HepG2 (cell line): ENCODE results near the gene POU5F1. TPM values are rescaled to one million over a fixed set of nuclear protein-coding genes. Genes with fewer than 3 reads are reported as not detected.

Source experiments
- AHR ChIP-seq: IDR thresholded peaks from 2 replicates; pipeline ENCODE4 v1.6.1; 2018; ENCODE audit warnings: missing genetic modification reagents, missing compliant biosample characterization
- ATF2 ChIP-seq: sonication (generic); formaldehyde crosslinking; IDR thresholded peaks from 2 replicates; pipeline ENCODE4 v1.4.0; 2020; ENCODE audit warnings: missing genetic modification reagents
- CBX2 ChIP-seq, 2 experiments: fragments of 200-600 bp in 1 of 2; sonication (generic); formaldehyde crosslinking in 1 of 2; IDR thresholded peaks; 2 replicates each; pipeline versions ENCODE4 v1.7.0 to v1.8.1; 2018 to 2022; ENCODE audit warnings: low read depth in 2 of 2, low read length in 1 of 2, mild to moderate bottlenecking in 1 of 2, missing genetic modification reagents in 1 of 2
- ELF1 ChIP-seq: sonication (generic); formaldehyde crosslinking; IDR thresholded peaks from 2 replicates; pipeline ENCODE4 v1.4.0; 2020; ENCODE audit warnings: missing genetic modification reagents
- FOXO4 ChIP-seq: sonication (generic); formaldehyde crosslinking; conservative IDR thresholded peaks from 2 replicates; pipeline ENCODE4 v1.8.1; 2023; ENCODE audit warnings: missing genetic modification reagents
- HDAC6 ChIP-seq: fragments of 200-600 bp; sonication (generic); IDR thresholded peaks from 2 replicates; pipeline ENCODE4 v1.7.0; 2017; ENCODE audit warnings: mild to moderate bottlenecking, antibody characterized with exemption, low read length, low read depth
- NKX3-1 ChIP-seq: sonication (generic); formaldehyde crosslinking; IDR thresholded peaks from 2 replicates; pipeline ENCODE4 v1.5.0; 2020; ENCODE audit warnings: missing genetic modification reagents
- PHB2 ChIP-seq: fragments of 450-650 bp; IDR thresholded peaks from 2 replicates; pipeline ENCODE4 v1.6.1; 2018; ENCODE audit not compliant: partially characterized antibody
- PLRG1 ChIP-seq: fragments of 450-650 bp; conservative IDR thresholded peaks from 2 replicates; pipeline ENCODE4 v1.6.1; 2016
- SRY ChIP-seq: sonication (generic); formaldehyde crosslinking; IDR thresholded peaks from 2 replicates; pipeline ENCODE4 v1.8.0; 2022; ENCODE audit warnings: mild to moderate bottlenecking, missing genetic modification reagents
- TERF1 ChIP-seq: sonication (generic); formaldehyde crosslinking; IDR thresholded peaks from 2 replicates; pipeline ENCODE4 v1.8.0; 2022; ENCODE audit warnings: mild to moderate bottlenecking, missing genetic modification reagents, moderate library complexity
- THAP8 ChIP-seq: sonication (generic); formaldehyde crosslinking; IDR thresholded peaks from 2 replicates; pipeline ENCODE4 v1.5.1; 2020; ENCODE audit warnings: missing genetic modification reagents, mild to moderate bottlenecking, borderline replicate concordance
- THAP9 ChIP-seq: sonication (generic); formaldehyde crosslinking; IDR thresholded peaks from 2 replicates; pipeline ENCODE4; 2020; ENCODE audit warnings: missing genetic modification reagents, mild to moderate bottlenecking, borderline replicate concordance
- ZBTB1 ChIP-seq: sonication (generic); formaldehyde crosslinking; IDR thresholded peaks from 2 replicates; pipeline ENCODE4 v1.4.0; 2020; ENCODE audit warnings: missing genetic modification reagents, borderline replicate concordance
- ZBTB20 ChIP-seq: sonication (generic); formaldehyde crosslinking; IDR thresholded peaks from 2 replicates; pipeline ENCODE4 v1.8.1; 2023; ENCODE audit warnings: missing genetic modification reagents, low read depth, mild to moderate bottlenecking, borderline replicate concordance
- ZBTB42 ChIP-seq: sonication (generic); formaldehyde crosslinking; IDR thresholded peaks from 2 replicates; pipeline ENCODE4 v1.5.0; 2020; ENCODE audit warnings: mild to moderate bottlenecking, missing genetic modification reagents
- ZNF232 ChIP-seq: sonication (generic); formaldehyde crosslinking; IDR thresholded peaks from 2 replicates; pipeline ENCODE4 v1.4.0; 2020; ENCODE audit warnings: missing genetic modification reagents, borderline replicate concordance
- ZNF432 ChIP-seq: sonication (generic); formaldehyde crosslinking; IDR thresholded peaks from 2 replicates; pipeline ENCODE4 v1.5.0; 2020; ENCODE audit warnings: missing genetic modification reagents, mild to moderate bottlenecking, borderline replicate concordance
- ZNF770 ChIP-seq: sonication (generic); formaldehyde crosslinking; IDR thresholded peaks from 2 replicates; pipeline ENCODE4 v1.5.0; 2020; ENCODE audit warnings: mild to moderate bottlenecking, missing genetic modification reagents
- polyA plus RNA-seq, 8 experiments: library from polyadenylated mRNA; depleted of rRNA in 3 of 8; stranded (reverse) in 7 of 8; unstranded in 1 of 8; fragments of >200 nt; fragmentation: Illumina TruSeq in 4 of 8; extraction: Trizol in 4 of 8; gene quantifications; 2 replicates each; pipeline versions ENCODE4 v1.2.1 to v1.2.3, GENCODE V29; 2011 to 2016; ENCODE audit warnings: low read depth in 4 of 8, missing spikeins in 1 of 8, mixed read lengths in 1 of 8; ENCODE audit not compliant: insufficient read depth in 1 of 8
- total RNA-seq, 5 experiments: library from RNA; depleted of rRNA; stranded (reverse); fragments of >200 nt; fragmentation: Illumina TruSeq; extraction: Trizol; gene quantifications; 2 replicates each; pipeline ENCODE4 v1.2.3, GENCODE V29; 2016; ENCODE audit warnings: low read depth in 1 of 5

POU5F1 gene
- total and polyA plus RNA-seq, 2 of the 13 experiments (the other 11 are each of a cell fraction or from before 2014, with no cell fraction given): 2.5 to 7.2 TPM

GRCh38 chr6:31197559-31198305 lies 27.2 kb upstream of the POU5F1 start (continued):
- TF ChIP-seq ZNF232 (CRISPR knock-in tag) (no peak; the same call in 1 of the 2 replicates), ATF2 (CRISPR knock-in tag) (0 out of 2 replicates have a peak, but pooled peaks have one; percentile 41), ZBTB42 (CRISPR knock-in tag) (0 out of 2 replicates have a peak, but pooled peaks have one; percentile 33), TERF1 (CRISPR knock-in tag) (no peak), ZNF770 (CRISPR knock-in tag) (no peak), PLRG1 (no peak), ELF1 (peak; percentile 64; the same call in 1 of the 2 replicates), THAP8 (CRISPR knock-in tag) (no peak), CBX2 (IDR thresholded peaks at IDR 0.05; ENCODE audit: low read depth, low read length) (no peak), CBX2 (CRISPR knock-in tag; IDR thresholded peaks at IDR 0.05; ENCODE audit: low read depth) (no peak), AHR (CRISPR knock-in tag) (no peak), ZNF432 (CRISPR knock-in tag) (no peak), THAP9 (CRISPR knock-in tag) (peak; percentile 11; the same call in 1 of the 2 replicates), PHB2 (no peak), HDAC6 (no peak), SRY (CRISPR knock-in tag) (peak; percentile 53; the same call in 1 of the 2 replicates), FOXO4 (CRISPR knock-in tag) (no peak), ZBTB1 (CRISPR knock-in tag) (no peak), ZBTB20 (no peak), NKX3-1 (no peak)
